ENCODE measurements around the gene TRNP1. TPM values are rescaled to one million over a fixed set of nuclear protein-coding genes. Genes with fewer than 3 reads are reported as not detected.

Gene TRNP1
- total and polyA plus RNA-seq, 2 experiments from 2014 or later, result 19.1 to 327 TPM

DNA sequence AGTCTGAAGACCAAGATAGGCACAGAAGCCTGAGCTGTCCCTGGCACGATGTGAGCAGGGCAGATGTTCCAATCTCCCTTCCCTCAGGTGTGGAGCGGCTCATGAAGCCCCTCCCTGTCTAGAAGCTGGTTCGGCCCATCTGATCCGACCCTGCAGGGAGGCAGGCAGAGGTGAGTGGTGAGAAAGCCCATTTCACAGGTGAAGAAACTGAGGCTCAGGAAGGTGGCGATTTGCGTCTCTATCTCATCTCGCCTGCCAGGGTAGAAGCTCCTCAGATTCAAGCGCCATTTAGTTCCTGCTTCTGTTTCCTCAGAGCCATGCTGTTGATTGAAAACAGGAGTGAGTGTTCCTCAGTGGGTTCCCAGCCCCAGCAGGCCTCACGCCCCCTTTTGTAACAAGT, 36.0 kb downstream of the TRNP1 start:
- H3K36me3 ChIP-seq (ENCODE audit: low read depth), result no peaks in the 10 kb centered on the region
- 69 to 70% methylated on average over 9 of the region's 9 CpGs for WGBS, 2 experiments (ENCODE audit: low coverage in 1 of 2, low lambda C conversion rate in 2 of 2, missing lambda C conversion rate in 2 of 2)
- H3K79me2 ChIP-seq (ENCODE audit: insufficient read depth), result no peaks in the 10 kb centered on the region
- no peak overlapping the region for H3K9ac ChIP-seq
- H3K4me3 ChIP-seq, result no peak overlapping the region
- DNase-seq, result no peak
- in situ Hi-C loops (cut with MboI), result no loop called here
- H3K9me2 ChIP-seq (ENCODE audit: insufficient read depth), result no peaks in the 10 kb centered on the region
- no peak overlapping the region for H3K4me2 ChIP-seq (ENCODE audit: unreplicated experiment)
- no peaks in the 10 kb centered on the region for H3F3A ChIP-seq (ENCODE audit: insufficient read depth)
- no peak overlapping the region for H2AFZ ChIP-seq
- no peak overlapping the region for H3K27ac ChIP-seq
- no peaks in the 10 kb centered on the region for H4K20me1 ChIP-seq (ENCODE audit: insufficient read depth)
- H3K4me1 ChIP-seq (ENCODE audit: insufficient read depth), result peaks cover 20% of the 10 kb centered on the region
- no peak for TF ChIP-seq EZH2phosphoT487 (IDR thresholded peaks at IDR 0.05; ENCODE audit: insufficient read depth, low read depth)
- TF ChIP-seq EZH2 (IDR thresholded peaks at IDR 0.05; ENCODE audit: insufficient read depth, poor library complexity, severe bottlenecking), result no peak
- H3K27me3 ChIP-seq (replicated peaks; ENCODE audit: insufficient read depth), result no peaks in the 10 kb centered on the region
- H3K9me3 ChIP-seq (ENCODE audit: low read depth), result no peaks in the 10 kb centered on the region

DNA sequence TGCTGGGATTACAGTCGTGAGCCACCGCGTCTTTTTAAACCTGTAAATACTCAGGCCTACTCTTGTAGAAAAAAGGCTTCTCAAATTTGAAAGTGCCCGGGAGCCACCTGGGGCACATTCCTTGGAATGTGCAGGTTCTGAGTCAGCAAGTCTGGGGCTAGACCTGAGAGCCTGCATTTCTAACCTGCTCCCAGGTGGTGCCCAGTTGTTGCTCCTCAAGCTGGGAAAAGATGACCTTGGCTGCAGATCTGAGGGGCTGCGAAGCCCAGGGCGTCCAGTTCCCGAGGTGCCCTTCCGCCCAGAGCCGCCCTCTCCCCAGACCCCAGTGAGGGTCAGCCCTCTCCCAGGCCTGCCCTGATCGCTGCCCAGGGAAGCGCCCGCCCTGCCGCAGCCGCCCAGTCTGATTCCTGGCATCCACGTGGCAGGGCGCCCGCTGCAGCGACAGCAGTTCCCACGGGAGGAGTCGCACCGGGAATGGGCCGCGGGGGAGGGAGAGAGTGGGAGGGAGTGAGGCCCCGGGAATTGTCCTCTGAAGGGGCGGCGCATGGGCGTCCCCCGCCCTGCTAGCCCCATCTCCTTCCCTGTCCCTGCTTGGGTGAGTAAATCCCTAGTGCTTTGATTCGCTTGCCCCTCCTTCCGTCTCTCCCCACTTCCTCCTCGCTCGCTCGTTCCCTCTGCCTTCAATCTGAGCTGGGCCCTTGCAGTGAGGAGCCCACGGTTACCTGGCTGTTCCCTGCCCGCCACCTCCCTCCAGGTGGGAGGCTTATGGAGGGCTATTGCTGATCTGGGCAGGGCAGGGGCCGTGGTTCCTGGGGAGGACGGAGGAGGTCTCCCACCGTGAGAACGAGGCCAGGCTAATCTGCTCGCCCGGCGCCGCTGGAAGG, 38.0 kb downstream of the TRNP1 start:
- Histone ChIP-seq H4K20me1 (ENCODE audit: insufficient read depth) (no peaks in the 10 kb centered on the region), H3K27me3 (replicated peaks; ENCODE audit: insufficient read depth) (no peaks in the 10 kb centered on the region), H3F3A (ENCODE audit: insufficient read depth) (no peaks in the 10 kb centered on the region), H3K4me2 (ENCODE audit: unreplicated experiment) (peak overlapping the region; percentile 76), H3K36me3 (ENCODE audit: low read depth) (no peaks in the 10 kb centered on the region), H3K9me3 (ENCODE audit: low read depth) (no peaks in the 10 kb centered on the region), H3K9ac (peak overlapping the region; percentile 76), H3K9me2 (ENCODE audit: insufficient read depth) (no peaks in the 10 kb centered on the region), H3K79me2 (ENCODE audit: insufficient read depth) (no peaks in the 10 kb centered on the region), H3K4me1 (ENCODE audit: insufficient read depth) (peaks cover 20% of the 10 kb centered on the region), H3K27ac (no peak overlapping the region), H3K4me3 (peak overlapping the region; percentile 63), H2AFZ (peak overlapping the region; percentile 90)
- in situ Hi-C loops (cut with MboI), result no loop called here
- TF ChIP-seq EZH2phosphoT487 (IDR thresholded peaks at IDR 0.05; ENCODE audit: insufficient read depth, low read depth) (no peak), EZH2 (IDR thresholded peaks at IDR 0.05; ENCODE audit: insufficient read depth, poor library complexity, severe bottlenecking) (no peak)
- DNase-seq, result peak; percentile 72
- 32 to 35% methylated on average over 31 of the region's 43 CpGs for WGBS, 2 experiments (ENCODE audit: low coverage in 1 of 2, low lambda C conversion rate in 2 of 2, missing lambda C conversion rate in 2 of 2)

DNA sequence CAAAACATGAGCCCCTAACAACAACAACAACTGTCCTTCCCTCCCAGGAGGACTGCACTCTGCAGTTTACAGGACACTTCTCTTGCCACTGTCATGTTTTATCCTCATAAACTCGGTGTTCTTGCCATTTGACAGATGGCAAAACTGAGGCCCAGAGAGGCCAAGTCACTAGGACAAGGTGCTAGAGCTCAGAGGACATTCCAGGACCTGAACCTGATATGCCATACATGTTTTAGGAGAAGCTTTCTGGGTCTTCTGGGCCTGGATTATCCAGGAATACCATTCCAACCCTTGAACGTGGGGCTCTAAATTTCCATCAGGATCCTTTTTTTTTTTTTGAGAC, 38.6 kb downstream of the TRNP1 start:
- H3K4me1 ChIP-seq (ENCODE audit: insufficient read depth), result peaks cover 16% of the 10 kb centered on the region
- peak overlapping the region; percentile 90 for H2AFZ ChIP-seq
- no peaks in the 10 kb centered on the region for H4K20me1 ChIP-seq (ENCODE audit: insufficient read depth)
- TF ChIP-seq EZH2 (IDR thresholded peaks at IDR 0.05; ENCODE audit: insufficient read depth, poor library complexity, severe bottlenecking) (no peak), EZH2phosphoT487 (IDR thresholded peaks at IDR 0.05; ENCODE audit: insufficient read depth, low read depth) (no peak)
- H3K4me3 ChIP-seq, result peak overlapping the region; percentile 63
- no peaks in the 10 kb centered on the region for H3F3A ChIP-seq (ENCODE audit: insufficient read depth)
- no peaks in the 10 kb centered on the region for H3K27me3 ChIP-seq (replicated peaks; ENCODE audit: insufficient read depth)
- H3K4me2 ChIP-seq (ENCODE audit: unreplicated experiment), result peak overlapping the region; percentile 76
- H3K36me3 ChIP-seq (ENCODE audit: low read depth), result no peaks in the 10 kb centered on the region
- H3K9me2 ChIP-seq (ENCODE audit: insufficient read depth), result no peaks in the 10 kb centered on the region
- 100% methylated on average over 2 of the region's 2 CpGs for WGBS, 2 experiments (ENCODE audit: low coverage in 1 of 2, low lambda C conversion rate in 2 of 2, missing lambda C conversion rate in 2 of 2)
- no peak for DNase-seq
- H3K79me2 ChIP-seq (ENCODE audit: insufficient read depth), result no peaks in the 10 kb centered on the region
- peak overlapping the region; percentile 76 for H3K9ac ChIP-seq
- in situ Hi-C loops (cut with MboI), result no loop called here
- no peak overlapping the region for H3K27ac ChIP-seq
- no peaks in the 10 kb centered on the region for H3K9me3 ChIP-seq (ENCODE audit: low read depth)

- TF ChIP-seq EZH2phosphoT487 (IDR thresholded peaks at IDR 0.05; ENCODE audit: insufficient read depth, low read depth) (no peak), EZH2 (IDR thresholded peaks at IDR 0.05; ENCODE audit: insufficient read depth, poor library complexity, severe bottlenecking) (no peak)
- Histone ChIP-seq H3K36me3 (ENCODE audit: low read depth) (no peaks in the 10 kb centered on the region), H3K79me2 (ENCODE audit: insufficient read depth) (no peaks in the 10 kb centered on the region), H3K27me3 (replicated peaks; ENCODE audit: insufficient read depth) (no peaks in the 10 kb centered on the region), H4K20me1 (ENCODE audit: insufficient read depth) (no peaks in the 10 kb centered on the region), H3K4me2 (ENCODE audit: unreplicated experiment) (no peak overlapping the region), H3K27ac (no peak overlapping the region), H3K4me3 (no peak overlapping the region), H3K9me3 (ENCODE audit: low read depth) (no peaks in the 10 kb centered on the region), H3K9ac (no peak overlapping the region), H2AFZ (no peak overlapping the region), H3F3A (ENCODE audit: insufficient read depth) (no peaks in the 10 kb centered on the region), H3K9me2 (ENCODE audit: insufficient read depth) (no peaks in the 10 kb centered on the region), H3K4me1 (ENCODE audit: insufficient read depth) (peaks cover 5% of the 10 kb centered on the region)
- DNase-seq, result no peak
- in situ Hi-C loops (cut with MboI), result no loop called here
- 85 to 86% methylated on average over 7 of the region's 7 CpGs for WGBS, 2 experiments (ENCODE audit: low coverage in 1 of 2, low lambda C conversion rate in 2 of 2, missing lambda C conversion rate in 2 of 2)
Measured at GRCh38 chr1:27033043-27033746, 39.7 kb downstream of the TRNP1 start.

All from GM23248 (cell line).